NK-92 (cell line): ENCODE data around the gene HIPK4.
"Not testable (repeated sequence)": the region's sequence is repeated elsewhere in the genome, so short reads cannot be mapped to it uniquely, and the experiment has no call there.

ENCODE experiments used
- DNase-seq: peaks from one replicate; lab custom pipeline; 2025; ENCODE audit not compliant: unreplicated experiment; lab: John Stamatoyannopoulos, UW

HIPK4 gene

DNA sequence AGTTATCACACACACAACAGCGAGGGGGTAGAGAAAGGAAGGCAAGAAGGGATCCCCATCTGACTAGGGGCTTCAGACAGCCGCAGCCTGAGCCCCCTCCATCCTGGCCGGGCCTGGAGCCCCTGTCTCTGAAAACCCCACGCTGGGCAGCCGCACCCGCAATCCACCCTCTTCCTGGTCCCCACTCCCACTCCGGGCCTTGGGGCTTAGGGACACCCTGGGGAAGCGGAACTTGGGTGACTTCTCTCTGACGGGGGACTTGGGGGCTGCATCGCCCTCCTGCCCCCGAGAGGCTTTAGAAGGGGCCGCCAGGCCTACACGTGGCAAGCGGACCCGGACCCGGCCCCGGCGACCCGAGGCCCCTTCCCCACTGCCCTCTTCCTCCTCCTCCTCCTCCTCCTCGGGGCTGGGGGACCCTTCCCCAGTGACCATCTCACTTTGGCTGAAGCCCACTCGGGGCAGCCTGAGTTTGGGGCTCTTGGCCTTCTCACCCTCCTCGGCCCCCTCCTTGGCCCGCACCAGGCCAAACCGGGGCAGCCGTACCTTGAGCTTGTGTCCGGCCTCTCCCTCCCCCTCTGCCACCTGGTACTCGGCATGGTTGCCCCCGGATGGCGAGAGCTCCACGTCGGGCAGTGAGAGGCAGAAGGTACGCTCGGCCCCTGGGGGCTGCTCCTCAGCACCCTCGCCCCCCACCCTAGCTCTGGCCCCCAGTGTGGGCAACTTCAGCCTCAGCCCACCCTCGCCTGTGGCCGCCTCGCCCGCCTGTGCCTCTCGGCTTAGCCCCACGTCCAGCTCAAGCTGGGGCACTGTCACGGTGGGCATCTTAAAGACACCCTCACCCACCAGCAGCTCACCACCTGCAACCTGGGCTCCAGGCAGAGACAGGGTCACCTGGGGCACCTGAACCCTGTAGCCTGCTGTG lies 4.2 kb upstream of the HIPK4 start:
- DNase-seq = no peak

- DNase-seq = no peak
Observed at GRCh38 chr19:40392894-40393517, 3.0 kb upstream of the HIPK4 start.

GRCh38 chr19:40392123-40392522 lies 2.1 kb upstream of the HIPK4 start:
- no peak for DNase-seq

GRCh38 chr19:40389404-40390083 lies 437 bp downstream of the HIPK4 start:
- no peak for DNase-seq

- no peak for DNase-seq
Observed at GRCh38 chr19:40388481-40388880, 1.5 kb downstream of the HIPK4 start.

- no peak for DNase-seq
Observed at GRCh38 chr19:40387155-40387554, 2.8 kb downstream of the HIPK4 start.

DNA sequence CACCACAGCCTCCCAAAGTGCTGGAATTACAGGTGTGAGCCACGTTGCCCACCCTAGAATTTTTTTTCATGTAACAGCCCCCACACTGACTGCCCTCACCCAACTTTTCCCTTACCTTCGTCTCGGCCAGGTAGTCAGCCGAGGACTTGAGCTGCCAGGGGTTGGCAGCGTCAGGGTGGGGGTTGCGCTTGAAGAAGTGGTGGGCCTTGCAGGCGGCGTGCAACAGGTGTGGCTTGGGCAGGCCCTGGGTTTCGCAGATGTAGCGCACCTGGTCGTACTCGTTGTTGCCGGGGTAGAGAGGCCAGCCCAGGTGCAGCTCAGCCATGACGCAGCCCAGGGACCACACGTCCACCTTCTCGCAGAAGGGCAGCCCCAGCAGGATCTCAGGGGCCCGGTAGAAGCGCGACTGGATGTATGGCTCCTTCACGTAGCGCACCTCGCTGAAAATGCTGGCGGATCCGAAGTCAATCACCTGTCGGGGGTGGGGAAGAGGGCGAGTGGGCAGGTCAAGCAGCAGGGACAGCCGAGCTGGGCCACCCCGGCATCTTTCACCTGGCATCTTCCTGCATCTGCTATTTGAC lies 6.2 kb downstream of the HIPK4 start:
- DNase-seq = no peak

DNA sequence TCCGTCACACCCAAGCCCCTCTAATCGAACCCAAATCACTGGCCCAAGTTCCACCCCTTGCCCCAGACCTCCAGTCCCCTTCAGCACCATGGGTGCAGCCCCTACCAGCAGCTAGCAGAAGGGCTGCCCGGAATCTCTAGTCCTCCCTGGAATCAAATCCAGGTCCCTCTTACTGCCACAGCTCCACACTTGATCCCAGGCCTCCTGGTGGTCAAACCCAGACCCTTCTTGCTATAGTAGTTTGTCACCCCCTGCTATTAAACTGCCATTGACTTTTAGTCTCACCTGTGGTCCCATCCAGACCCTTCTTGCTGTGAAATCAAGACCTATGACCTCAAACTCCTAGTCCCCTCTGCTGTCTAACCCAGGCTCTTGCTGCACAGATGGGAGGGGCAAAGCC lies 8.7 kb downstream of the HIPK4 start:
- DNase-seq = no peak

DNA sequence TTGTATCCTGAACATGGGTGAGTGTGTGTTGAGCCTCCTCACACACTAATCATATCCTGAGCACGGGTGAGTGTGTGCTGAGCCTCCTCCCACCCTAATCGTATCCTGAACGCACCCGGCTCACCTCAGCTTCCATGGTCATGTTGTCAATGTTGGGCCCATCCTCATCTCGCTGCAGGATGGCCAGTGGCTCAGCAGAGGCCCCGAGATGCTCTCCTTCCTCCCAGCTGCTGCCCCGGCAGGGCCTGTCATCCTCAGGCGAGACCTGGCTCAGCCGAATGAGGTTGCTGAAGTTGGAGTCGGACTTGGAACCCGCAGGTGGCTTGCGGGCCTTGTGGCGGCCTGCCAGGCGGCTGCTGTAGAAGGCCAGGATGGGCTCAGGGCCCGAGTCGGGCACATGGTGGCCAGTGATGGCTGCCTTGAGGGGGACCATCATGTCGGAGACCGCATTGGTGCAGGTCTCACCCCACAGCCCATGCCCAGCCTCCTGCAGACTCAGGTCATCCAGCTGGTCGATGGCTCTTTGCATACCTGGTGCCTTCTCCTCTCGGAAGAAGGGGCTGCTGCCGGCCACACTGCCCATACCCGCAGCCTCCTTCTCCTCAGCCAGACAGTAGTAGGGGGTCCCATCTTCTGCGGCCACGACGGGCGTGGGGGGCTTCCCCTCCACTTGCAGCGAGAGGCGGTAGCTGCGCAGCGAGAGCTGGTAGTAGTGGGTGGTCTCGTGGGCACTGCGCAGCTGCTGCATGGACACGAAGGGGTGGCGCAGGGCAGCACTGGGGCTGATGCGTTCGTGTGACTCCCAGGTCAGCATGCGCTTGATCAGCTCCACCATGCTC lies 9.6 kb downstream of the HIPK4 start:
- DNase-seq = no peak

GRCh38 chr19:40379446-40380198 lies 10.4 kb downstream of the HIPK4 start:
- no peak for DNase-seq

GRCh38 chr19:40378509-40378908 lies 11.5 kb downstream of the HIPK4 start:
- DNase-seq = no peak

DNA sequence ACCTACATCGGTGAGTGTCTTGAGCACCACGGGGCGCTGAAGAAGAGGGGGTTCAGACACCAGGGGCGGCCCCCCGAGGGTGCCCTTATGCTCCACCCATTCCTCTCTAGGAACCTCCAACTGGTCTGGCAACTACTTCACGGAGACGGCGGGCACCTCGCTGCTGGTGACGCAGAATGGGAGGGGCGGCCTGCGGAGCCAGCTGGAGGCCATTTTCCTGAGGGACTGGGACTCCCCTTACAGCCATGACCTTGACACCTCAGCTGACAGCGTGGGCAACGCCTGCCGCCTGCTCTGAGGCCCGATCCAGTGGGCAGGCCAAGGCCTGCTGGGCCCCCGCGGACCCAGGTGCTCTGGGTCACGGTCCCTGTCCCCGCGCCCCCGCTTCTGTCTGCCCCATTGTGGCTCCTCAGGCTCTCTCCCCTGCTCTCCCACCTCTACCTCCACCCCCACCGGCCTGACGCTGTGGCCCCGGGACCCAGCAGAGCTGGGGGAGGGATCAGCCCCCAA lies 12.1 kb downstream of the HIPK4 start:
- no peak for DNase-seq

DNA sequence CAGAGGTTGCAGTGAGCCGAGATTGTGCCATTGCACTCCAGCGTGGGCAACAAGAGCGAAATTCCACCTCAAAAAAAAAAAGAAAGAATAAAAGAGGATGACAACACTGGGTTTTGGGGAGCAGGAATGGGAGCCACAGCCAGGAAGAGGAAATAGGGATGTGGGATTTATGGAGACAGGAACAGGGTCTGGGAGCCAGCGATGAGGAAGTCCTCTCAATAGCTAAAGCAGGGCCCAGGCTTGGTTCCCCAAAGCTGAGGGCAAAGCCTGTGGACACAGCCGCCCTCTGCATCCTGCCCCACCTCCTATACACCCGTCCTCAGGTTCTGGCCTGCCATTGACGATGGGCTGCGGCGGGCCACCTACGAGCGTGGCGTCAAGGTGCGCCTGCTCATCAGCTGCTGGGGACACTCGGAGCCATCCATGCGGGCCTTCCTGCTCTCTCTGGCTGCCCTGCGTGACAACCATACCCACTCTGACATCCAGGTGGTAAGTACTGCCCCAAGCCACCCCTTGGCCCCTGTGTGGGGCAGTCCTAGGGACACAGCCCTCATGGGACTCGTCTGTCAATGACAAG lies 13.6 kb downstream of the HIPK4 start:
- no peak for DNase-seq

DNA sequence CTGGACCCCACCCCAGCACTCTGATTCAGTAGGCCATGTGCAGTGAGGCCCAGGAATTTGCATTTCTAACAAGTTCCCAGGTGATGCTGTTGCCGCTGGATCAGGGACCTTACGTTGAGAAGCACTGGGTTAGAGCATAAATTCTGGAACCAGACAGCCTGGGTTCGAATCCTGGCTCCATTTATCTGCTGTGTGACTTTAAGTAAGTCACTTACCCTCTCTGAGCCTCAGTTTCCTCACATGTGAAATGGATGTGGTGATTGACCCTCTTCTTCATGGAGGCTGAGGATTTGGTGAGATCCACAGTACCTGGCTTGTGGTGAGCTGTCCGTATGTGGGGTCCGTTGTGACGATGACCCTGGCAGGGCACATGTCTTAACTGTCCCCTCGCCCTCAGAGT lies 15.9 kb downstream of the HIPK4 start:
- no peak for DNase-seq

DNA sequence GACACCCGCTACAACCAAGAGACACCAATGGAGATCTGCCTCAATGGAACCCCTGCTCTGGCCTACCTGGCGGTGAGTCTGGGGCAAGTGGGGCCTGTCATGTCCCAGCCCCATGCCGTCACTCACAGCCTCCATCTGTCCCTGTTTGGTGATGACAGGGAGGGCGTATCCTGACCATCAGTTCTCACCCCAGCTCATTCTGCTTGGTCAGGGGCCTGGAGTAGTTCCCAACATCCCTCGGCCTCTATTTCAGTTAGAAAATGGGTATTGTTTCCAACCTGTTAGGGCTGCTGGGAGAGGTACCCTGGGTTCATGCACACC lies 18.2 kb downstream of the HIPK4 start:
- DNase-seq = no peak

DNA sequence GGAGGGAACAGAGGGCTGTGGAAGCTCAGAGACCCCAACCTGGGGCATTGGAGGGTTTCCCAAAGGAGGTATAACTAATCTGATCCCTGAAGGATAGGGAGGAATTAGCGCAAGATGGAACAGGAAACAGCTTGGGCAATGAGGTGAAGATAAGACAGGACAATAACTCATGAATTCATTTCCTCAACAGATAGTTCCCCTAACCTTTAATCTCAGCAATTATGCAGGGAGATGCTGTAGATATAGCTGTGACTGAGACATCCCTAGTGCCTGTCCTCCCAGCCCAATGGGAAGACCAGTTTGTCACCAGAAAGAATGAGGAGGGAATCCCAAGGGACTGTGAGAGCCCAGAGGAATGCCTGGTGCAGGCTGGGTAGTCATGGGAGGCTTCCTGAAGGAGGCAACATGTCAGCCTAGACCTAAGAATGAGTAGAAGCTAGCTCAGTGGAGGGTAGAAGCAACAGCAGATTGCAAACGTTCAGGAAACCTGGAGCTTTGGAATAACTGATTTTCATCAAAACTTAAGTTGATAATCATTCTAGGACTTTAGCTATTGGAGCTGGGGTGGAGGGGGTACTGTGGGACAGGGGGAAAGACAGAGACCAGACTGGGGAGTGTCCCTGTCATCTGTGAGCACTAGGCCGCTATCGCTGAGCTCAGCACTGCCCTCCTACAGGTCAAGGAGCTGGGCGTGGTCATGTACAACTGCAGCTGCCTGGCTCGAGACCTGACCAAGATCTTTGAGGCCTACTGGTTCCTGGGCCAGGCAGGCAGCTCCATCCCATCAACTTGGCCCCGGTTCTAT lies 18.8 kb downstream of the HIPK4 start:
- DNase-seq = no peak

GRCh38 chr19:40370253-40370652 lies 19.7 kb downstream of the HIPK4 start:
- not testable (repeated sequence) for DNase-seq

DNA sequence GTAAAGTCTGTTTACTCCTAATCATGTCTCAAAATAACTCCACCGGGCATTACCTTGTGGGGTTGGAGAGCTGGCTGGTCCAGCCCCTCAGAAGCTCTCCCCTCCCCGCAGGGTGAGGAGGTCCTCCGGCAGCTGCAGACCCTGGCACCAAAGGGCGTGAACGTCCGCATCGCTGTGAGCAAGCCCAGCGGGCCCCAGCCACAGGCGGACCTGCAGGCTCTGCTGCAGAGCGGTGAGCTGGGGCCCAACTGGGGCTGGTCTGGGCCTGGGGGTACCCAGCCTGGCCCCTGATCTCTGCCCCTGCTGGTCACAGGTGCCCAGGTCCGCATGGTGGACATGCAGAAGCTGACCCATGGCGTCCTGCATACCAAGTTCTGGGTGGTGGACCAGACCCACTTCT lies 20.2 kb downstream of the HIPK4 start:
- no peak for DNase-seq
